Stimulated activated CD8-positive, alpha-beta memory T cell treated with anti-CD3 and anti-CD28 coated beads, Interleukin-12 subunit alpha, Interleukin-12 subunit beta, amount 100 ng/mL, for 24 hours (primary cell): Measurements from ENCODE around the gene ZNF692.
"Not testable (repeated sequence)": the region's sequence is repeated elsewhere in the genome, so short reads cannot be mapped to it uniquely, and the experiment has no call there.

Source experiments
- DNase-seq: peaks from one replicate; pipeline ENCODE4 v3.0.0-alpha.2; 2020; ENCODE audit errors: extremely low read depth

Gene ZNF692

DNA sequence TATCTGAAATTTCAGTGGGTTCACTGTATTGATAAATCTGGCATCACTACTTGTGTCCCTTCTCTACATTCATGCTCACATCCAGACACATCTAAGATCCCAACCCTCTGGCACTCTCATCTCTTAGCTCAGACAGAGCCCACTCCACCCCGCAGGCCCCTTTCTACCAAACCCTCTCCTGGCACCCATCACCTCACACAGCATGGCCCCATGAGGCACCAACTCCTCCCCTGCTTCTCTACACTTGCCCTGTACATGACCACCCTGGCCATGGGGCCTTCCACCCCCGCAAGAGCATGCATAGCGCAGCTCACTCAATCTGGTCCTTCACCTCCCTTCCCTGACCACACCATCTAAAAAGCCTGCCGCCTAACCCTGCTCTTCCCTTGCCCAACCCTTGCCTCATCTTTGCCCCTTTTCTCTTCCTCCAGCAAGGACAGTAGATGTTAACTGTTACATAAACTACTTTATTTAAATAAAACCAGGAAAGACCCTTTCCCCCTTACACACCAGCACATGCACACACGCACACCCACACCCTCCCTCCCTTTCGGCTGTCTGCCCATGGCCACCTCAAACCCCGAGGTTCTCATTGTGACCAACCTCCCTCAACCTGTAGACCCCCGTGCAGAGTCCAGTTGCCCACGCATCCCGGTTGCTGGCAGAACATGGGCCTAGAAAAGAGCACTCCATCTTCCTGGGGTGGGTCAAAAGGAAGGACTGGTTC lies 48.7 kb downstream of the ZNF692 start:
- DNase-seq = no peak

DNA sequence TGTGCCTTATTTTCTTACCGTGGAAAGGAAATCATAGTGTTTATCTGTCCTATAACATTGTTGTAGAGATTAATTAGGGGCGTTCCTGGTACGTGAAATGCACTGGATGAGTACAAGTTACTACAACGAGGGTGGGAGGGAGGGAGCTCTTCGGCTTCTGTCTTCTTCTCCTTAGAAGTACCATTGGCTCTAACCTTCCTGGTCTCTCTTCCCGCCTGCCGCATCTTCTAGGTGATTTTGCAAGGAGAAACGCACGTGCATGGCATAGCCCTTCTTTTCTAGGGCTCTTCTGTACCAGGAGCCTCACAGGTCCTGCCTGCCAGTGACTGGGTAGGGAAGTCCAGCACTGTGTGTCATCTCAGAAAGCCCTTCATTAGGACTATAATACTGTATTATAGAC lies 50.0 kb downstream of the ZNF692 start:
- DNase-seq = no peak

DNA sequence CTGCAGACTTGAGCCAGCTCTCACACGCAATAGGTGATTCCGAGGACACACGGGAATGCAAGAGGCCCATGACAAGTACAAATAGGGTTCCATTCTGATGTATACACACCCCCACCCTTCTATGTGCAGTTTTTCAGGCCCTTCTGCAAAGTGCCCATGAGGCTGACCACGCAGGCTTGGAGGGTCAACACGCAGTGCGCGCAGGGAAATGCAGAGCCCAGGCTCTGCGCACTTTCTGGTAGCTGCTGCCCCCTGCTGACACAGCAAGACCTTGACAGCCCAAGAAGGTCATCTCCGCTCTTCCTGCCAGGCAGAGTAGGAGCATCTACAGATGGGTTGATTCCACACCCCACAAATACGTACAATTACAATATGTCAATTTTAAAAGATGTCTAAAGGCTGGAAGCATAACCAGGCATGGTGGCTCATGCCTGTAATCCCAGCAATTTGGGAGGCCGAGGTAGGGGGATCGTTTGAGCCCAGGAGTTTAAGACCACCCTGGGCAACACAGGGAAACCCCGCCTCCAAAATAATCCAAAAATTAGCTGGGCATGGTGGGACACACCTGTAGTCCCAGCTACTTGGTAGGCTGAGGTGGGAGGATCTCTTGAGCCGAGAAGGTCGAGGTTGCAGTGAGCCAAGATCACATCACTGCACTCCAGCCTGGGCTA lies 51.7 kb downstream of the ZNF692 start:
- DNase-seq = peak; percentile 10

DNA sequence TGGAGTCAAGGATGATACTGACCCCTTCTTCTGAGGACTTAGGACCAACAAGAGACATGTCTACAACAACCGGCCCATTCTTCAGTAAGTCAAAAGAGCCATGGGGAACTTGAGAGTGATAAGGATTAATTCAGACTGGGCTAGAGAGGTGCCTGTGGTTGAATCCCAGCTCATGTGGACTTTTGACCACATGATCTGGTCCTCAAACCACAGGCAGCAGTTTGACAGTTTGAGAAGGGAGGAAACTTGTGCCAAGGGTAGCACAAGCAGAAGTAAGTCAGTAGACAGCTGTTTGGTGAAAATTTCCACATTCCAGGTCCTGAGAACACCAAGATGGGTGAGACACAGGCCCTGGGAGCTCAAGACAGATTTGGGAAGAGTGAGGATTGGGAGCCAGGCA lies 53.0 kb downstream of the ZNF692 start:
- no peak for DNase-seq

DNA sequence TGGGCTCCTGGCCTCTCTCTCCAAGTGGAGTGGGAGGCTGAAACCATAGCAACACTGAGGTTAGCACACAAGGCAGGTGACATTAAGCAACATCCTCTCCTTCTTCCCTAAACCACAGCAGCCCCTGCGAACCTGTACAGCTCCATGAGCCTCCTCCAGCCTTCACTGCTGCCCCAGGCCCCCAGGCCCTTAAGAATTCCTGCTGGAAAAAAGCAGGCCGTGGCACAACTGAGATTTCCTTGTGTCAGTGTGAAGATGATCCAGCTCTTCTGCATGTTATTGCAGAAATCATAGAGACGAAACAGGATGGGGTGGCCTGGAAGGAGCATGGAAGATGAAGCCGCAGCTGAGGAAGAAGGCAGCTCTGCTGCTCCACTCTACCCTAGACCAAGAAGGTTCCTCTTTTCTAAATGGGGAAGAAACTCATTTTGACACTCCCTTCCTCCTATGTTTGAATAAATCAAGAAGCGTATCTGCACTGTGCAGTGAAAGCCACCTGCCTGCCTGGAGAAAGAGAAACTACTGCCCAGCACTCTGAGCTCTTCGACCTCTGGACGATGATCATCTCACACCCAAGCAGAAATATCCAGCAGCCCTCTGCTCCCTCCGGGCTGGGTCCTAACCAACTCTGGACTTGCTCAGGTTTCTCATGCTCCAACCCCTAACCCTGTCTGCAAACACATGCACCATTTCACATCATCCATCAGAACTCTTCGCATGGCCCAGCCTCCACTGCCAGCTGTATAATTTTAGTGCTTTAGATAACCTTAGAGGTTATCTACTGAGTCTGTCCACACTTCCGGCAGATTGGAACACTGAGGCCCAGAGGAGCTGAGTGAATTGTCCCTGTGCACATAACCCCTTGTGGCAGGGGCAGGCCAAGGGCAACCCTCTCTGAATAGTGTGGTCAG lies 53.9 kb downstream of the ZNF692 start:
- no peak for DNase-seq

DNA sequence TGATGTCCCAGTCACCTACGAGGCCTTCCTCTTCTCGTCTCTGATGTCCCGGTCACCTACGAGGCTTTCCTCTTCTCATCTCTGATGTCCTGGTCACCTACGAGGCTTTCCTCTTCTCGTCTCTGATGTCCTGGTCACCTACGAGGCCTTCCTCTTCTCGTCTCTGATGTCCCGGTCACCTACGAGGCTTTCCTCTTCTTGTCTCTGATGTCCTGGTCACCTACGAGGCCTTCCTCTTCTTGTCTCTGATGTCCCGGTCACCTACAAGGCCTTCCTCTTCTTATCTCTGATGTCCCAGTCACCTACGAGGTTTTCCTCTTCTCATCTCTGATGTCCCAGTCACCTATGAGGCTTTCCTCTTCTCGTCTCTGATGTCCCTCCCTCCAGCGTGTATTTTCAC lies 55.4 kb downstream of the ZNF692 start:
- not testable (repeated sequence) for DNase-seq

DNA sequence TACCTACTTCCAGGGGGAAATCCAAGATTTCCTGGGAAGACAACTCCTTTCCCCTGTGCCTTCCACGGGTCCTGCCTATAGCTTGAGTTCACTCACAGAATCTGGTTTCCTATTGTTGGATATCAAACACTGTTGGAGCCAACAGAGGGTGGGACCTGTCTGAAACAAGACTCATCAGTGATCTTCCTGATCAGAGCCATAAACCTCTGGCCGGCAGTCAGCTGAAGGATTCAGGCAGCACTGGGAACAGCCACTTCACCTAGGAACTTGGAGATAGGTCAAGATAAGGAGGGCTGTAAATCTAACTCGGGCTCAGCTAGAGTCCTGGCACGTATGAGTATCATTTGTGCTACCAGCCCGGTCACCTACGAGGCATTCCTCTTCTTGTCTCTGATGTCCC lies 56.4 kb downstream of the ZNF692 start:
- DNase-seq = no peak

DNA sequence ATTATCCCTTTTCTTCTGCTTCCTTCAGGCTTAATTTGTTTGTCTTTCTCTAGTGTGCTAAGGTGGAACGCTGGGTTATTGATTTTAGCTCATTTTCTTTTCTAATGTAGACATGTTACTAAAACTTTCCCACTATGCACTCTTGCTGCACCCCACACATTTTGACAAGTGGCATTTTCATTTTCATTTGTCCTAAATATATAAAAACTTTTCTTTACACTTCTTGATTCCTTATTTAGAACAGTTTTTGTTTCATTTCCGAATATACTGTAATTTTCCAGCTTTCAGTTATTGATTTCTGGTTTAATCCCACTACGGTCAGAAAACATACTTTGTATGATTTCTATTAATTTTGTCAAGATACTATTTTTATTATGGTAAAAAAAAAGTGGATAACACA lies 58.4 kb downstream of the ZNF692 start:
- DNase-seq = no peak
